BE2C (cell line): Measurements from ENCODE around the gene DMC1.

Source experiments
- DNase-seq: peaks from one replicate; pipeline ENCODE4 v3.0.0-alpha.2; 2020
- H3K27me3 ChIP-seq: fragments of 250-450 bp; sonication (Bioruptor Pico); 2 replicates; pipeline ENCODE4 v1.5.1; 2020; ENCODE audit warnings: mild to moderate bottlenecking
- H3K36me3 ChIP-seq: fragments of 250-450 bp; sonication (Bioruptor Pico); 2 replicates; pipeline ENCODE4 v1.5.1; 2020; ENCODE audit warnings: mild to moderate bottlenecking
- H3K4me1 ChIP-seq: fragments of 250-450 bp; sonication (Bioruptor Pico); 2 replicates; pipeline ENCODE4 v1.5.1; 2020
- H3K4me3 ChIP-seq: 2 replicates; pipeline ENCODE4 v1.5.1; 2011; ENCODE audit warnings: low read depth, low read length
- H3K9me3 ChIP-seq: fragments of 250-450 bp; sonication (Bioruptor Pico); 2 replicates; pipeline ENCODE4 v1.5.1; 2020
- CTCF ChIP-seq: IDR thresholded peaks from 2 replicates; pipeline ENCODE4 v1.5.1; 2012; ENCODE audit warnings: mild to moderate bottlenecking, low read depth, low read length

DMC1 gene

GRCh38 chr22:38523029-38523428 is 47.0 kb downstream of the DMC1 start:
- DNase-seq: no peak
- Histone ChIP-seq H3K9me3 (no peaks in the 10 kb centered on the region), H3K27me3 (peaks cover 14% of the 10 kb centered on the region), H3K4me1 (no peaks in the 10 kb centered on the region), H3K4me3 (no peak overlapping the region), H3K36me3 (no peaks in the 10 kb centered on the region)
- TF ChIP-seq CTCF: no peak

GRCh38 chr22:38519453-38520250 is 50.3 kb downstream of the DMC1 start:
- TF ChIP-seq CTCF: no peak
- Histone ChIP-seq H3K4me3 (no peak overlapping the region), H3K27me3 (peaks cover 13% of the 10 kb centered on the region), H3K36me3 (no peaks in the 10 kb centered on the region), H3K4me1 (no peaks in the 10 kb centered on the region), H3K9me3 (no peaks in the 10 kb centered on the region)
- no peak for DNase-seq

- DNase-seq: no peak
- no peak overlapping the region for H3K4me3 ChIP-seq
- TF ChIP-seq CTCF: no peak
- no peaks in the 10 kb centered on the region for H3K9me3 ChIP-seq
- H3K27me3 ChIP-seq: peaks cover 7% of the 10 kb centered on the region
- H3K36me3 ChIP-seq: no peaks in the 10 kb centered on the region
- H3K4me1 ChIP-seq: no peaks in the 10 kb centered on the region
Measured at GRCh38 chr22:38518620-38519019, 51.4 kb downstream of the DMC1 start.

GRCh38 chr22:38513063-38513462 is 56.9 kb downstream of the DMC1 start:
- DNase-seq: peak; percentile 45
- Histone ChIP-seq H3K27me3 (no peaks in the 10 kb centered on the region), H3K36me3 (no peaks in the 10 kb centered on the region), H3K4me3 (no peak overlapping the region), H3K4me1 (no peaks in the 10 kb centered on the region), H3K9me3 (no peaks in the 10 kb centered on the region)
- peak; percentile 50 for TF ChIP-seq CTCF

GRCh38 chr22:38510416-38510970 is 59.5 kb downstream of the DMC1 start:
- Histone ChIP-seq H3K9me3 (no peaks in the 10 kb centered on the region), H3K4me3 (no peak overlapping the region), H3K36me3 (no peaks in the 10 kb centered on the region; the same call in 1 of the 2 replicates), H3K4me1 (peaks cover 5% of the 10 kb centered on the region), H3K27me3 (no peaks in the 10 kb centered on the region)
- no peak for TF ChIP-seq CTCF
- no peak for DNase-seq

- TF ChIP-seq CTCF: no peak
- Histone ChIP-seq H3K9me3 (no peaks in the 10 kb centered on the region), H3K36me3 (peaks cover 39% of the 10 kb centered on the region), H3K4me1 (peaks cover 5% of the 10 kb centered on the region), H3K27me3 (no peaks in the 10 kb centered on the region), H3K4me3 (peak within 1 kb of the TSS; percentile 84)
- DNase-seq: peak; percentile 88
Measured at GRCh38 chr22:38506118-38506962, 63.6 kb downstream of the DMC1 start, which contains the start of gene DDX17. DDX17 (minus strand) TSS chr22:38506311.
